ENCODE measurements around the gene ANKRD16.
"Not testable (repeated sequence)": the region's sequence is repeated elsewhere in the genome, so short reads cannot be mapped to it uniquely, and the experiment has no call there.

The ANKRD16 gene

GRCh38 chr10:5902511-5903274 is 13.0 kb upstream of the ANKRD16 start:
- no peak for DNase-seq

GRCh38 chr10:5900247-5900646 is 10.6 kb upstream of the ANKRD16 start:
- DNase-seq: no peak

- no peak for DNase-seq
Observed at GRCh38 chr10:5898163-5898562, 8.5 kb upstream of the ANKRD16 start.

GRCh38 chr10:5897504-5897903 is 7.8 kb upstream of the ANKRD16 start:
- DNase-seq: no peak

GRCh38 chr10:5897053-5897340 is 7.3 kb upstream of the ANKRD16 start:
- DNase-seq: no peak

GRCh38 chr10:5896208-5897052 is 6.7 kb upstream of the ANKRD16 start:
- DNase-seq: peak in 1 of 2 experiments; percentile 15

- no peak for DNase-seq
Observed at GRCh38 chr10:5895804-5896203, 6.1 kb upstream of the ANKRD16 start.

GRCh38 chr10:5895365-5895764 is 5.7 kb upstream of the ANKRD16 start:
- DNase-seq: no peak

- no peak for DNase-seq
Observed at GRCh38 chr10:5894873-5895272, 5.2 kb upstream of the ANKRD16 start.

- no peak for DNase-seq
Observed at GRCh38 chr10:5894403-5894802, 4.7 kb upstream of the ANKRD16 start.

- no peak for DNase-seq
Observed at GRCh38 chr10:5893321-5893720, 3.6 kb upstream of the ANKRD16 start.

GRCh38 chr10:5892007-5892406 is 2.3 kb upstream of the ANKRD16 start:
- no peak for DNase-seq

- DNase-seq: no peak
Observed at GRCh38 chr10:5891009-5891408, 1.3 kb upstream of the ANKRD16 start.

- peak; percentile 21 to 49 for DNase-seq
Observed at GRCh38 chr10:5890452-5890915, 791 bp upstream of the ANKRD16 start.

GRCh38 chr10:5888843-5889623 is 660 bp downstream of the ANKRD16 start:
- DNase-seq: peak; percentile 48 to 54

- DNase-seq: peak; percentile 57 to 73
Observed at GRCh38 chr10:5888351-5888750, 1.3 kb downstream of the ANKRD16 start.

- DNase-seq: no peak
Observed at GRCh38 chr10:5887641-5888040, 2.1 kb downstream of the ANKRD16 start.

GRCh38 chr10:5887029-5887428 is 2.7 kb downstream of the ANKRD16 start:
- DNase-seq: no peak

- no peak for DNase-seq
Observed at GRCh38 chr10:5885619-5886018, 4.1 kb downstream of the ANKRD16 start.

GRCh38 chr10:5882961-5883360 is 6.7 kb downstream of the ANKRD16 start:
- no peak for DNase-seq

GRCh38 chr10:5877041-5877440 is 12.7 kb downstream of the ANKRD16 start:
- DNase-seq: not testable (repeated sequence)

GRCh38 chr10:5876181-5876768 is 13.4 kb downstream of the ANKRD16 start:
- no peak for DNase-seq

- peak; percentile 94 to 98 for DNase-seq
Observed at GRCh38 chr10:5873515-5873995, 16.1 kb downstream of the ANKRD16 start.
